Fibroblast of lung (primary cell): ENCODE data around the gene PRSS50.

Source experiments
- CTCF ChIP-seq, 2 donors: IDR thresholded peaks in 1 of 2; conservative IDR thresholded peaks in 1 of 2; 1 replicate in 1 of 2; 2 replicates in 1 of 2; pipeline ENCODE4 v1.5.1; 2011 to 2012; ENCODE audit warnings: low read length in 2 of 2, control low read depth in 1 of 2, inconsistent platforms in 1 of 2, low read depth in 1 of 2, mild to moderate bottlenecking in 1 of 2
- EZH2 ChIP-seq: IDR thresholded peaks from 2 replicates; pipeline ENCODE4 v1.5.1; 2012; ENCODE audit warnings: low read length, control low read depth, mild to moderate bottlenecking; ENCODE audit errors: missing control alignments

DNA sequence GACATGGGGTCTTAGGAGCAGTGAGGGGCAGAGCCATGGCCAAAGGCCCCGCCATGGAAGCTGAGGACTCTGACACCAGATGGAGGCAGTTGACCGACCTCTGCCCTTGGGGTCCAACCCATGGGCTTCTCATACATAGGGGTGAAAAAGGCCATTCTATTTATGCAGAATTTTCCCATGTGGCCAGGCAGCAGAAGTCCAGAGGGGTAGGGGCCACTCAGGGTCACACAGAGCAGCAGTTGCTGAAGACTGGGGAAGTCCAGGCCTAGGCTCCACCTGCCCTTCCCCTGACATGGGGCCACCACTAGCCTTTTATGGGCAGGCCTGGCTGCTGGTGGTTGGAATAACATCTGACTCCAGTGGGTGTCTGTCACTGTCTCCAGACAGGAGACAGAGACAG is 6.4 kb downstream of the PRSS50 start:
- TF ChIP-seq CTCF (conservative IDR thresholded peaks at IDR 0.05 in 1 of 2, IDR thresholded peaks at IDR 0.05 in 1 of 2; ENCODE audit: low read depth in 1 of 2, low read length in 2 of 2) (no peak), EZH2 (no peak)
